Astrocyte of the spinal cord (primary cell): ENCODE results near the gene PNPLA2.
A peak's percentile ranks its signal among the peaks of the same experiment; 100 is the strongest.

Experiments
- DNase-seq: peaks from one replicate; pipeline ENCODE4 v3.0.0; 2011; ENCODE audit warnings: low read depth, low spot score
- H3K4me3 ChIP-seq: 2 replicates; pipeline ENCODE4 v1.5.1; 2011; ENCODE audit warnings: low read depth, mild to moderate bottlenecking, low read length, moderate library complexity
- CTCF ChIP-seq: IDR thresholded peaks from 2 replicates; pipeline ENCODE4 v1.5.1; 2012; ENCODE audit warnings: low read depth, mild to moderate bottlenecking, low read length, inconsistent platforms
- in situ Hi-C: cut with HindIII; loops from 2 replicates; pipeline ENCODE4 v1.10.0; 2017; ENCODE audit warnings: low sequenced_read_pairs

The PNPLA2 gene

GRCh38 chr11:825366-826226, 6.9 kb downstream of the PNPLA2 start:
- in situ Hi-C loops, result no loop called here
- DNase-seq, result no peak
- no peak for TF ChIP-seq CTCF
- H3K4me3 ChIP-seq, result no peak overlapping the region

DNA sequence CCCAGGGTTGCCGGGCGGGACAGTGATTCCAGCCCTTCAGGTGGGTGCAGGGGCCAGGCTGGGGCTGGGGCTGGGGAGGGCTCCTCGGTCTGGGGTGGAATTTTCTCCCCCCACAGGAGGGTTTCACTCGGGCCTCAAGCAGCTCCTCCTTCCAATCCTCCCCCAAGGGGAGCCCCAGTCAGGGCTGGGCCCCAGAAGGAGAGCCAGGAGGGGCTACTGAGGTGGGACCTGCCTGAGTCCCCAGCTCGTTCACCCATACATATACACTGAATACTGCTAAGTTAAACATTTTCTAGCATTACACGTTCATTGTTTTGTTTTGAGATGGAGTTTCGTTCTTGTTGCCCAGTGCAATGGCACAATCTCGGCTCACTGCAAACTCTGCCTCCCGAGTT, 7.5 kb downstream of the PNPLA2 start:
- H3K4me3 ChIP-seq, result no peak overlapping the region
- DNase-seq, result no peak
- in situ Hi-C loops, result no loop called here
- no peak for TF ChIP-seq CTCF

DNA sequence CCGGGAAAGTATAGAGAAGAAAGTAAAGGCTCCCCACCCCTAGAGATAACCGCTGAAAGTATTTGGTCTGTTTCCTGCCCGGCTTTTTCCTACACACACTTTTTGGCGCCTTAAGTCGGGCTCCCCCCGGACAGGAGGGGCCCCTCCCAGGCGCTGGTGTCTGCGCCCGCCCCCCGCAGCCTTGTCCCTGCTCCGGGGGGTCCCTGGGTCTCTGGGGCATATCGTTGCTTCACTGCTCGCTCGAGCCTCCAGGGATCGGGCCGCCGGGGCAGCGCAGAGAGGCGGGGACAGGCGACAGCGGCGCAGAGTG, 8.1 kb downstream of the PNPLA2 start:
- no peak for TF ChIP-seq CTCF
- H3K4me3 ChIP-seq, result peak overlapping the region; percentile 15
- in situ Hi-C loops, result no loop called here
- DNase-seq, result no peak

- no peak for TF ChIP-seq CTCF
- in situ Hi-C loops, result no loop called here
- no peak for DNase-seq
- no peak overlapping the region for H3K4me3 ChIP-seq
Measured at GRCh38 chr11:827146-827896, 8.6 kb downstream of the PNPLA2 start.

GRCh38 chr11:827897-828192, 9.1 kb downstream of the PNPLA2 start, which contains the start of gene CRACR2B:
Gene CRACR2B, plus strand, starts transcription at chr11:827919. Its CDS starts 689 bp downstream, at chr11:828608.
- H3K4me3 ChIP-seq, result peak within 1 kb of the TSS; percentile 15
- in situ Hi-C loops, result no loop called here

DNA sequence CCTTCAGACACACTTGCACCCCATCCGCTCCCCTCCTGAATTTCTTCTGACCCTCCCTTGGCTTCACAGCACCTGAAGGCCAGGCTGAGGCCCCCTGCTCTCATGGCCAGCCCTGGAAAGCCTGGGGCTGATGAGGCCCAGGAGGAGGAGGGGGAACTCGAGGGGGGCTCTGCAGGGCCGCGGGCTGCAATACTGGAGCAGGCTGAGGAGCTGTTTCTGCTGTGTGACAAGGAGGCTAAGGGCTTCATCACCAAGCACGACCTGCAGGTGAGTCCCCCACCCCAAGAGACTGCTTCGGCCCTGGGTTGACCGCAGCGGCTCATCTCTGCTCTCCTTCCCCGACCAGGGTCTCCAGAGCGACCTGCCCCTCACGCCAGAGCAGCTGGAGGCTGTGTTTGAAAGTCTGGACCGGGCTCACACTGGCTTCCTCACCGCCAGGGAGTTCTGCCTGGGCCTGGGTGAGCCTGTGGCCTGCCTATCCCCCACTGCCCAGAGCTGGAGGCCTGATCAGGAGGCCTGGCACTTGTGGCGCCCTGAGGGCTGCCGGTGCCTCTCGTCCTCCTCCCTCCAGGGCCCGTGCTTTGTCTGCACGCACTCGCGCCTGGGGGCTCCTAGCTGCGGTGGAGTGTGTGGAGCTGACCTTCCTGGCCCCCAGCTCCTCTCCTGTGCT, 9.9 kb downstream of the PNPLA2 start:
- no peak for TF ChIP-seq CTCF
- no peak for DNase-seq
- in situ Hi-C loops, result no loop called here
- H3K4me3 ChIP-seq, result no peak overlapping the region

More at GRCh38 chr11:827897-828192, 9.1 kb downstream of the PNPLA2 start, which contains the start of gene CRACR2B:
- TF ChIP-seq CTCF, result no peak
- no peak for DNase-seq
